ENCODE results near the gene CPNE4.

GRCh38 chr3:131560795-131561194, 474.0 kb downstream of the CPNE4 start:
- TF ChIP-seq CTCF (IDR thresholded peaks at IDR 0.05; ENCODE audit: low read depth, low read length, poor library complexity, severe bottlenecking) (no peak), EZH2phosphoT487 (IDR thresholded peaks at IDR 0.05; ENCODE audit: borderline replicate concordance, low read length) (no peak)

Data from DOHH2 (cell line).